Measurements from ENCODE around the gene WDR19.

DNA sequence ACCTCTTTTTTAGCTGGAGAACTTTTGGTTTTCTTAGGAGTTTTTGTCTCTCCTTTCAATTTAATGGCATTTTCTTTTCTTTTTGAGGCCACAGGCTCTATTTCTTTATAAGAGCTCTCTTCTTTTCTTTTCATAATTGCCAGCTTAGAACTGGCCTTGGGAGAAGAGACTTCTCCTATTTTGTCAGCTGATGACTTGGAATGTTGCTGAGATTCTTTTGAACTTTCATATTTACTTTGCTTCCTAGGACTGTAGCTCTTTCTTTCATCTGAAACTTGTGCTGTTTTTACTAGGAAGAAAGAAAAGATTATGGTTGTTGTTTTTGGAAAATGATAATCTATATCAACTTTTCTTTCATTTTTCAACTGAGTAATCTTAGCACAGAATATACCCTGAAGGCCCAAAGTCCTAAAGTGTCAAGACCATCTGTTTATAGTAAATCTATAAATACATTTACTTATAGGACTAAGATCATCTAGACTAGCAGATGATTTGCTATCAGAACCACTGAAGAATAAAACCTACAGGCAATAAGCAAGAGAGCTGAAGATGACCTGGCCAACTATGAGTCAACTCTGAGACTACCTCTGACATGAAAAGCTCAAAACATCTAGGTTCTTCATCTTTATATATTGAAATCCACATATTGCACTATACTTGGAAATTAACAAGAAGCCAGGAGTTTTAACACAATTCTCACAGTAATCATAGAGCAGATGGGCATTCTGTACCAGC is 138.2 kb downstream of the WDR19 start:
- TF ChIP-seq, protein P1, sequence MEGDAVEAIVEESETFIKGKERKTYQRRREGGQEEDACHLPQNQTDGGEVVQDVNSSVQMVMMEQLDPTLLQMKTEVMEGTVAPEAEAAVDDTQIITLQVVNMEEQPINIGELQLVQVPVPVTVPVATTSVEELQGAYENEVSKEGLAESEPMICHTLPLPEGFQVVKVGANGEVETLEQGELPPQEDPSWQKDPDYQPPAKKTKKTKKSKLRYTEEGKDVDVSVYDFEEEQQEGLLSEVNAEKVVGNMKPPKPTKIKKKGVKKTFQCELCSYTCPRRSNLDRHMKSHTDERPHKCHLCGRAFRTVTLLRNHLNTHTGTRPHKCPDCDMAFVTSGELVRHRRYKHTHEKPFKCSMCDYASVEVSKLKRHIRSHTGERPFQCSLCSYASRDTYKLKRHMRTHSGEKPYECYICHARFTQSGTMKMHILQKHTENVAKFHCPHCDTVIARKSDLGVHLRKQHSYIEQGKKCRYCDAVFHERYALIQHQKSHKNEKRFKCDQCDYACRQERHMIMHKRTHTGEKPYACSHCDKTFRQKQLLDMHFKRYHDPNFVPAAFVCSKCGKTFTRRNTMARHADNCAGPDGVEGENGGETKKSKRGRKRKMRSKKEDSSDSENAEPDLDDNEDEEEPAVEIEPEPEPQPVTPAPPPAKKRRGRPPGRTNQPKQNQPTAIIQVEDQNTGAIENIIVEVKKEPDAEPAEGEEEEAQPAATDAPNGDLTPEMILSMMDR (IDR thresholded peaks at IDR 0.05) = no peak
- TF ChIP-seq POLR2A (IDR thresholded peaks at IDR 0.05) = no peak
